HG03135 (cell line): ENCODE results near the gene EXOC6B.
A peak's percentile ranks its signal among the peaks of the same experiment; 100 is the strongest.

Experiments used
- ATAC-seq: cut with Tn5 transposase; IDR thresholded peaks from one replicate; pipeline ENCODE4 v1.9.1; 2021; ENCODE audit warnings: mild to moderate bottlenecking, moderate library complexity; ENCODE audit not compliant: unreplicated experiment

EXOC6B gene

GRCh38 chr2:72150861-72151356, 674.9 kb downstream of the EXOC6B start:
- ATAC-seq, result no peak

DNA sequence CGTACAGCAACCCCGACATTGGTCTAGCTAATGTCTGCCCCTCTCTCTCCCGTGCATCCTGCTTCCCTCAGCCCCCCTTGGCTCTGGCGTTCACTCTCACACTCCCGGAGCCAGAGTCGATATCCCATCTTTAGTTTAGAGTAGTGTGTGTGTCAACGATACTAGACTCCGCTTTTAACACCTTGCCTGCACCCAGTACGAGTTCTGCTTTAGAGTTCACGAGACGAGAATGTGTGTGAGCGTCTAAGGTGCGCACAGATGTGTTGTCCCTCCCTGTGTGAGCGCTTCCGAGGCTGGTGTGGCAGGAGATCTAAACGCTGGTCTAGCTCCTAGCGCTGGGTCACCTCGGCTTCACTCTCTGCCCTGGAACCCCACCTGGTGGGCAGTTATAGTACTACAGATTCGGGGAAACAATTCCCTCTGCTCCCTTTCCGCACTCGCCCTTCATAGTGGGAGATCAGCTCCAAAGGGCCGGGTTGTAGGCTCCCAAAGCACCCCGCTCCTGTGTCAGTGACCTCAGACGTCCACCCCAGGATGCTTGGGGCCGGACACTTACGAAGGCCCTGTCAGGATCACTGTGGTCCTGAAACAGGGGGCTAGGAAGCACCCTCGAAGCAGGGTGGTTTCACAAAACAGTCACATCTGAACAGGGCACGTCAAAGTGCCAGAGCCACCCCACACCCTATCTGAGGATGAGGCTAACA, 675.5 kb downstream of the EXOC6B start:
- ATAC-seq, result peak; percentile 81

DNA sequence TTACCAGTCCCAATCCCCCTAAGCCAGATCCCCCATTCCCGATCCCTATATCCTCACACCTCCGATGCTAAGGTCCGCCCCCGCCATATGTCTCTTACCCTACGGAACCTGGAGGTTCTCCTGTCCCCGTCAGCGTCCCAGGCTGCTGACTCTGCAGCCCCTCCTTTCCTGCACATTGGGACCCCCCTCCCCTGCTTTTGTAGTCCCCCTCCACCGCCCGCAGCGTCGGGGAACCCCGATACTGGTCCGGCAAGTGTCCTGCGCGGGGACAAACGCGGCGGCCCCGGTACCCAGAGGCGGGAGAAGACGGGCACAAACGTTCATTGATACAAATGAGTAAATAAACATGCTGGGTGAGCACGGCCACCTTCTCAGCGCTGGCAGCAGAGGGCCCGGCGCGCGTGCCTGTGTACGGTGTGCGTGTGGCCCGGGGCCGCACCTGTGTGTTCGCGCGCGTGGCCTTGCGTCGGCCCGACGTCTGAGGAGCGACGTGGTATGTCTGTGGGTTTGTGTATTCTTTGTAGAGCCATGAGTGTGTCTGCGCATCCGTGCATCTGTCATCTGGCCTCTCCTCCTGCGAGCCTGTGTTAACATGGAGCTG, 676.2 kb downstream of the EXOC6B start:
- ATAC-seq, result no peak

DNA sequence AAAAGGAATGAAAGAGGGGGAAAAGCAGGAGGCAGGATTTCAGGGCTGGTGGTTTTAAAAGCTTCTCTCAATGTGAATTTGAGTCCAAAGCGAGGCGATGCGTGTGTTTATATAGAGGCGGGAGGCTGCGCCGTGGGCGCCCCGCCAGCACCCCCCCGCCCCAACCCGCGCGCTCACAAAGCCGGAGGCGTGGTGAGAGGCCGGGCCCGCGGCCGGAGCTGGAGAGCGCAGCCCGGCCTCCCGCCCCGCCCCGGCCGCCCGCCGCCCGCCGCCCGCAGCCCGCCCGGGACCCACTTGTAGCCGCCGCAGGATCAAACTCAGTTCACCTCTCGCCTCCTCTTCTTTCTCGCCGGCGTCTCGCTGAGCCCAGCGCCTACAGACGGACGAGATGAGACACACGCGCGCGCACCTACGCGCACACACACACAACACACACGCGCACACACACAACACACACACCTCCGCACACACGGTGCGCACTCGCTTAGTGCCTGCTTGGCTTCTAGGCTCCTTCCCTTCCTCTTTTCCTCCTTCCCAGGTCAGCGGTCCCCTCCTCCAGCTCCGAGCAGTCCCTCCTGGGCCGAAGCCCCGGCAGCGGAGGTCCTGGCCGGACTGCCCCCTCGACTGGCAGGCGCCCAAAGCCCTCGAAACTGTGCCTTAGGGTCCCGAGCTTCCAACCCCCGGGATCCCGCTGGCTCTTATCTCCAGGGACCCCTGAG, 676.8 kb downstream of the EXOC6B start:
- ATAC-seq, result no peak

- no peak for ATAC-seq
Measured at GRCh38 chr2:72148003-72148836, 677.6 kb downstream of the EXOC6B start.

DNA sequence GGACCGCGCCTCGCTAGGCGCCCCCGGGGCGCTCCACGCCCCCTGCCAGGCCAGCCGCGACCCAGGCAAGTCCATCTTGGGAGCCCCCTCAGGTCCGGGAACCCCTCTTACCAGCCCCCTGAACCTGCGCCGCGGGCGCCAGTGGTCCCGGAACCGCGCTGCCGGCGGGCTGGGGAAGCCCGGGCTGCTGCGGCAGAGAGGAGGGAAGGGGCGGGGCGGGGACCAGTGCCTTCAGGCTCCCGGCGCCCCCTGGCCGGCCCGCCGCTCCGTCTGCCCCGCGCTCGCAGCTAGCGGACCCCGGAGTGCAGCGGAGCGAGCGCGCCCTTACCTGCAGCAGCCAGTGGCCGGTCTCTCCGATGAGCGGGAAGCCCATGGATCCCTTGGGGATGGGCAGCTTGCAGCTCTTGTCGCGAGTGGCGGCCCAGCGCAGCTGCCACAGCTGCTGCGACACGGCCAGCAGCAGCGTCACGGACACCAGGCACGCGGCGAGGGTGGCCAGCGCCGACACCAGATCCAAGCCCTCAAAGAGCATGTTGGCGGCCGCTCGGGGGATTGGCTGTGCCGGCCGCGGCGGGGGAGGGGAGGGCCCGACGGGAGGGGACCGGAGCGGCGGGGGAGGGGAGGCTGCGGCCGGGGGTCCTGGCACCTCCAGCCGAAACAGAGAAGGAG, 678.4 kb downstream of the EXOC6B start, which contains the start of gene CYP26B1:
CYP26B1 (minus strand) TSS at position 560 of the 669 bp plus-strand sequence; CDS start at position 532, 28 bp downstream.
- no peak for ATAC-seq

- ATAC-seq, result no peak
Measured at GRCh38 chr2:72146347-72147302, 679.2 kb downstream of the EXOC6B start.

DNA sequence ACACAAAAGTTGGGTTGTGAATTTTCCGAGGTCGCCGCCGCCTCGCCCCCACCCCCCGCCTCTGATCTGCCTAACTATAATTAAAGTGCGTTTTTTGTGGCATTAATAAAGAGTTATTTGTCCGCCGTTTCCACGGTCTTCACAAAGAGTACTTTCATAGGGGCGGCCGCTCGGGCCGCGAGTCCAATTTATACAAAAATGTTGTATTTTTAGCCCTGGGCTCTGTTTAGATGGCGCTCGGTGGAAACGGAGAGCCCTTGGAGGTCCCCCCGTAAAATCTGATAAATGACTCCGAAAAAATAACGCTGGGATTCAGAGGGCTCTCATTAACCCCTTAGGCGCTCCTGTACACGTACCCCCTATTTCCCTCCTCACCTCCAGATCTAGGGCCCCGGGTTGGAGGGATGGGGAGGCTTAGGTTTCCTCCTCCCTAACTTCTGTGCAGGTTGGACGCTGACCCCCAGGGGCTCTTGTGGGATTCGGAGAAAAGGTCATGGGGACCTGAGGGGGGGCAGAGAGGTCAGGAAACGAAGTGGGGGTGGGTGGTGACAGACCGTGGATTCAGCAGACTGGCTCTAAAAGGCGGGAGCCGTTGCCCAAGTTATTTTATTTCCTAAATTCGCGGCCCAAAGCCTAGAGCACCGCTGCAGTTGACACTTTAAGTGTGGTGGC, 680.0 kb downstream of the EXOC6B start:
- no peak for ATAC-seq

GRCh38 chr2:72145289-72145657, 680.6 kb downstream of the EXOC6B start:
- ATAC-seq, result no peak

DNA sequence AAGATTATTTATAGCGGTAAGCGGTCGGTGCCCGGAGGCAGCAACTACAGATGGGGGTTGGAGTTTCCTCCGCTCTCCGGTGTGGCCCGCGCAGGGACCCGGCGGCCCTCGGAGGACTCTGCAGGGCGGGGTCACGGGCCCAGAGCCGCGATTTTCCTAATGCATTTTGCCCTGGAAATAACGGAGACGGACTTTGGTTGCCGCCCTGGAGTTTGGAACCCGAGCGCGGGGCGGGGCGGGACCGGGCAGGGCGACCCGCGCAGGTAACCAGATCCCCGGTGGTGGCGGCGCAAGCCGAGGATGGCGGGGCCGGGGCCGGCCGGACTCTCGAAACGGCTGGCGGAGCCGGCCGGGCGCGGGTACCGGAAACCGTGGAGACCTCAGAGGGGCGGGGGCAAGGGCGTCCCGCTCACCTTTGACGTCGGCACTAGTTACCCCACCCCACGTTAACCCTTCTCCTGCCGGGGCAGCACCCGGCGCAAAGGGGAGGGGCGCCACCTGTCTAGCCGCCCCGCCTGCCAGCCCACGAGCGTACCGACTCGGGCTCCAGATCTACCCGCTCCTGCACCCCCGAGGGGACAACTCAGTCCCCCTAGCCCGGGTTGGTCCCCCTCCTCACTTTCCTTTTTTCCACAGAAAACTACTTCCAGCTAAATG, 681.1 kb downstream of the EXOC6B start:
- no peak for ATAC-seq

DNA sequence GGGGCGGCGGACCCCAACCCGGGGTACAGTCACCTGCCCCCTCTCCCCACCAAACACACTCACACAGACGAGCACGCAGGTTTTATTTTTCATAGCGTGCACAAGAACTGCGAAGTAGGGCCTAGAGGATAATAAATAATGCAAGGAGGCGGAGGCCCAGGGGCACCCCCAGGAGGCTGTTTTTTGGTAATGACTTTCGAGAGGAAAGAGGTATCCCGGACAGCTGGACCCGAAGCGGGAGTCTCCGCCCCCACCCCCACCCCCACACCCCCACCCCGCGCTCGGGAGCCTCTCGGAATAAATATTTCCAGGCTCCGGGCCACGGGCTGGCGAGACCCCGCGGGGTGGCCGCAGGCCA, 681.6 kb downstream of the EXOC6B start:
- ATAC-seq, result no peak

DNA sequence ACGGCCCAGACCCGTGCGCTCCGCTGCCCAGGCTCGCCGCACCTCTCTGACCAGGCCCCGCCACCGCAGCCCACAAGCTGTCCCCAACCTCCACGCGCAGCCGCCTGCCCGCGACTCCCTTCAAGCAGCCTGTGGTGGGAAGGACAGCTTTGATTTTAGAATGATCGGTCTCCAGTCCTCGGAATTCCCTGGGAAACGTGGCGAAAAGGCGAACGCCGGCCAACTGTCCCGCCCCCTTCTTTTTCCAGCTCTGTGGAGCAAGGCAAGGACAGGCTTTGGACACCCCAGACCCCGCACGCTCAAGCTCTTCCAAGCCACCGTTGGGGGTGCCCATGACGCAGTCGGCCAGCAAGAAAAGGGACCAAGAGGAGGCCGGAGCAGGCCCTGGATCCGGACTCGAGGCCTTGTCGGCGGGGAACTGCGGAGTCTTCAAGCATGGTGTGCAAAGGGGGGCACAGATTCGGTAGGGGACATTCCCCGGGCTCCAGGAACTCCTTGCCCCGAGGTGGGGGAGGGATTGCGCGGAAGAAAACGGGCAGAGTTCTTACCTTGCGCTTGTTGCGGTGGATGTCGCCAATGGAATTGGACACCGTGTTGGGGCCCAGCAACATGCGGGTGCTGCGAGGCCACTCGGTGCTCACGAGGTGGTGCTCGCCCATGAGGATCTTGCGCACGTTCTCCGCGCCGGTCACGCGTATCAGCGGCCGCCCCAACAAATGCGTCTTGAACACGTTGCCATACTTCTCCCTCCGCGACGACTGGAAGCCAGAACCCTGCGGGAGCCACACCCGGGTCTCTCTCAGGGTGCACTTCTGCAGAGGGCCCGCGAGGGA, 682.2 kb downstream of the EXOC6B start:
- no peak for ATAC-seq

GRCh38 chr2:72142570-72143440, 683.0 kb downstream of the EXOC6B start:
- no peak for ATAC-seq

GRCh38 chr2:72141881-72142451, 683.9 kb downstream of the EXOC6B start:
- ATAC-seq, result no peak

GRCh38 chr2:72141032-72141645, 684.7 kb downstream of the EXOC6B start:
- ATAC-seq, result no peak

GRCh38 chr2:72140621-72140960, 685.2 kb downstream of the EXOC6B start:
- ATAC-seq, result no peak
